ENCODE measurements around the gene HDGFL3. TPM values are rescaled to one million over a fixed set of nuclear protein-coding genes. Genes with fewer than 3 reads are reported as not detected.
"Not testable (repeated sequence)": the region's sequence is repeated elsewhere in the genome, so short reads cannot be mapped to it uniquely, and the experiment has no call there.

The HDGFL3 gene
- total RNA-seq, 4 donors from 2014 or later: 1.00 to 7.1 (median 4.1) TPM

DNA sequence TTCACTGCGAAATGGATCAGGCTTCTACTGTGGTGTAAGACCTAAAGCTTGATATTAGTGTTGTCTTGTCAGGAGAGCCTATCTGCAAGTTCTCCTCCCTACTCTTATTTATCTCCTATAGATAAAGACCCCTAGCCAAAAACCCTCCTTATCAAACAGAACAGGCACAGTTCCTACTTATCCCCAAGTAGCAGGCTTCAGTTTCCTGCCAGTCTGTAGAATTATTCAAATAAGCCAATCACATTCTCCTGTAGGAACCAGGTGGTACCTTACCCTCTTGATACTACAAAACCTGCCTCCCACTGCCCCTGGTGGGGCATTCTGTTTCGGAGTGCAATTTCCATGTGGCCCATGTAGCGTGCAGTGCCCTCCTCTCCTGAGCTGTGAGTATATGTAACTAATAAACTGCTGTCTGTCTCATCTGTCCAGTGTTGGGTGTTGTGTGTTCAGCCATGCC is 28.7 kb downstream of the HDGFL3 start:
- H3K27me3 ChIP-seq: no peaks in the 10 kb centered on the region
- intact Hi-C loops (cut with DNase I; ENCODE audit: low total_unique reads) (no loop called here), in situ Hi-C loops (cut with MboI; ENCODE audit: low sequenced_read_pairs in 4 of 4) (no loop called here)
- H3K4me1 ChIP-seq: no peaks in the 10 kb centered on the region
- H3K4me3 ChIP-seq: no peak overlapping the region
- DNase-seq (no peak), ATAC-seq (no peak)
- no peaks in the 10 kb centered on the region for H3K9me3 ChIP-seq
- no peak overlapping the region for H3K27ac ChIP-seq
- no peaks in the 10 kb centered on the region for H3K36me3 ChIP-seq
- TF ChIP-seq POLR2A (IDR thresholded peaks at IDR 0.05): no peak
- TF ChIP-seq, protein P1, sequence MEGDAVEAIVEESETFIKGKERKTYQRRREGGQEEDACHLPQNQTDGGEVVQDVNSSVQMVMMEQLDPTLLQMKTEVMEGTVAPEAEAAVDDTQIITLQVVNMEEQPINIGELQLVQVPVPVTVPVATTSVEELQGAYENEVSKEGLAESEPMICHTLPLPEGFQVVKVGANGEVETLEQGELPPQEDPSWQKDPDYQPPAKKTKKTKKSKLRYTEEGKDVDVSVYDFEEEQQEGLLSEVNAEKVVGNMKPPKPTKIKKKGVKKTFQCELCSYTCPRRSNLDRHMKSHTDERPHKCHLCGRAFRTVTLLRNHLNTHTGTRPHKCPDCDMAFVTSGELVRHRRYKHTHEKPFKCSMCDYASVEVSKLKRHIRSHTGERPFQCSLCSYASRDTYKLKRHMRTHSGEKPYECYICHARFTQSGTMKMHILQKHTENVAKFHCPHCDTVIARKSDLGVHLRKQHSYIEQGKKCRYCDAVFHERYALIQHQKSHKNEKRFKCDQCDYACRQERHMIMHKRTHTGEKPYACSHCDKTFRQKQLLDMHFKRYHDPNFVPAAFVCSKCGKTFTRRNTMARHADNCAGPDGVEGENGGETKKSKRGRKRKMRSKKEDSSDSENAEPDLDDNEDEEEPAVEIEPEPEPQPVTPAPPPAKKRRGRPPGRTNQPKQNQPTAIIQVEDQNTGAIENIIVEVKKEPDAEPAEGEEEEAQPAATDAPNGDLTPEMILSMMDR (IDR thresholded peaks at IDR 0.05 in 4 of 5, conservative IDR thresholded peaks at IDR 0.05 in 1 of 5): no peak

- H3K27ac ChIP-seq: no peak overlapping the region
- in situ Hi-C loops (cut with MboI; ENCODE audit: low sequenced_read_pairs in 4 of 4) (no loop called here), intact Hi-C loops (cut with DNase I; ENCODE audit: low total_unique reads) (no loop called here)
- TF ChIP-seq, protein P1 (IDR thresholded peaks at IDR 0.05 in 4 of 5, conservative IDR thresholded peaks at IDR 0.05 in 1 of 5): no peak
- TF ChIP-seq POLR2A (IDR thresholded peaks at IDR 0.05): no peak
- no peaks in the 10 kb centered on the region for H3K9me3 ChIP-seq
- DNase-seq: no peak
- no peak for ATAC-seq
- no peaks in the 10 kb centered on the region for H3K4me1 ChIP-seq
- H3K36me3 ChIP-seq: no peaks in the 10 kb centered on the region
- H3K4me3 ChIP-seq: no peak overlapping the region
- no peaks in the 10 kb centered on the region for H3K27me3 ChIP-seq
These were observed 29.2 kb downstream of the HDGFL3 start for GRCh38 chr15:83178390-83178789.

DNA sequence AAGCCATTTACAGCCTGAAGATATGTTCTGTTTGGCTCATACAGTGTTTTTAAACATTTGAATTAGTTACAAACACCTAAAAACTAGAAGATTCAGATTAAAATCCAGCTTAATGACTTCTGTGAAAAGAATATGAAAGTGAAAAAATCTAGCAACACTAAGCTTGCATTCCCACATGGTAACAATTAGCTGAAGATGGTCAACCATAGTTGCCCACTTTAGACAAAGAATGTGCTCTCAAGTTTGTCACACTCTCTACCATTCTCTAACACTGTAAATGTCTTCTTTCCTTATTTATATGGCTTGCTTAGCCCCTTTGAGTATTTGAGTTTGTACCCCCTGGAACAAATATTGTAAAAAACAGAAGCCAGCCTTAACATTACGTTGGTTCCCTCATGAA is 32.7 kb downstream of the HDGFL3 start:
- intact Hi-C loops (cut with DNase I; ENCODE audit: low total_unique reads): no loop called here
- TF ChIP-seq POLR2A (IDR thresholded peaks at IDR 0.05): no peak
- TF ChIP-seq, protein P1 (IDR thresholded peaks at IDR 0.05 in 4 of 5, conservative IDR thresholded peaks at IDR 0.05 in 1 of 5): no peak
- Histone ChIP-seq H3K36me3 (no peaks in the 10 kb centered on the region), H3K9me3 (no peaks in the 10 kb centered on the region), H3K4me1 (no peaks in the 10 kb centered on the region), H3K4me3 (no peak overlapping the region), H3K27me3 (no peaks in the 10 kb centered on the region), H3K27ac (no peak overlapping the region)
- no peak for ATAC-seq
- no peak for DNase-seq
- in situ Hi-C loops (cut with MboI; ENCODE audit: low sequenced_read_pairs in 4 of 4): no loop called here

DNA sequence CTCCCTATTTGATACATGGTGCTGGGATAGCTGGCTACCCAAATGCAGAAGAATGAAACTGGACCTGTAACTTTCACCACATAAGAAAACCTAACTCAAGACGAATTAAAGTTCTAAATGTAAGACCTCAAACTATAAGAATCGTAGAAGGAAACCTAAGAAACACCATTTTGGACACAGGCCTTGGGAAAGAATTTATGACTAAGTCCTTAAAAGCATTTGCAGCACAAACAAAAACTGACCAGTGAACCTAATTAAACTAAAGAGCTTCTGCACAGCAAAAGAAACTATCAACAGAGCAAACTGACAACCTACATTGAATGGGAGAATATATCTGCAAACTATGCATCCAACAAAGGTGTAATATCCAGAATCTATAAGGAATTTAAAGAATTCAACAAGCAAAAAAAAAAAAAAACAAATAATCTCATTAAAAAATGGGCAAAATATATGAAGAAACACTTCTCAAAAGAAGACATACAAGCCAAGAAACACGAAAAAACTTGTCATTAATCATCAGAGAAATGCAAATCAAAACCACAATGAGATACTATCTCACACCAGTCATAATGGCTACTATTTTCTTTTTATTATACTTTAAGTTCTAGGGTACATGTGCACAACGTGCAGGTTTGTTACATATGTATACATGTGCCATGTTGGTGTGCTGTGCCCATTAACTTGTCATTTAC is 37.0 kb downstream of the HDGFL3 start:
- Histone ChIP-seq H3K27me3 (no peaks in the 10 kb centered on the region), H3K27ac (no peak overlapping the region), H3K4me1 (no peaks in the 10 kb centered on the region), H3K4me3 (no peak overlapping the region), H3K9me3 (peaks cover 0 to 7% (median 0%) of the 10 kb centered on the region in 3 donors), H3K36me3 (no peaks in the 10 kb centered on the region)
- intact Hi-C loops (cut with DNase I; ENCODE audit: low total_unique reads) (no loop called here), in situ Hi-C loops (cut with MboI; ENCODE audit: low sequenced_read_pairs in 4 of 4) (no loop called here)
- DNase-seq (no peak), ATAC-seq (no peak)
- no peak for TF ChIP-seq POLR2A (IDR thresholded peaks at IDR 0.05)
- TF ChIP-seq, protein P1 (IDR thresholded peaks at IDR 0.05 in 4 of 5, conservative IDR thresholded peaks at IDR 0.05 in 1 of 5): no peak

- H3K27ac ChIP-seq; DNase-seq; H3K4me1 ChIP-seq; H3K27me3 ChIP-seq; intact Hi-C loops (cut with DNase I; ENCODE audit: low total_unique reads); H3K4me3 ChIP-seq; H3K9me3 ChIP-seq; ATAC-seq; in situ Hi-C loops (cut with MboI; ENCODE audit: low sequenced_read_pairs in 4 of 4); H3K36me3 ChIP-seq: not testable (repeated sequence)
These were observed 38.0 kb downstream of the HDGFL3 start for GRCh38 chr15:83169576-83169975.
